ENCODE data around the gene ASTN2. TPM values are rescaled to one million over a fixed set of nuclear protein-coding genes. Genes with fewer than 3 reads are reported as not detected.

Gene ASTN2
- total RNA-seq, 1 donor from 2014 or later: 5.4 TPM

DNA sequence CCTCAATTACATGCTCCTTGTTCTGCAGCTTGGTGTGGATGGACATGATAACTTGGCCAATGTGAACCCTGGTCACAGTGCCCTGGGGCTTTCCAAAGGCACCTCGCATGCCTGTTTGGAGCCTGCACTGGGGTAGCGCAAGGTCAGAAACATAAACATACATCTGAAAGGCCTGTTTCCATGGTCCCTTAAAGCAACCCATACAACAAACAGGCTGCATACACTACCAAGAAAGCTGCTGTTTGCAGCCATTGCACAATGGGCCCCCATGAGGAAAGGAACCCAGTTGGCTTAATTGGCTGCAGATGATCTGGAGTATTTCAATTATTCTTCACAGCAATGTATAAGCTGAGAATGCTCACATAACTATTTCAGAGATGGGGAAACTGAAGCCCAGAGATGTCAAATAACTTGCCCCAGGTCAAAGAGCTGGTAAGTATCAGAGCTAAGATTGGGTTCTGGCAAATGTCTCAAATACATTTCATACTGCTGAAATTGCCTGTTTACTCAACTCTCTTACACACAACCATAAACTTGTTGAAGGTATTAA is 233.9 kb downstream of the ASTN2 start:
- intact Hi-C loops (cut with micrococcal nuclease): no loop called here

- intact Hi-C loops (cut with micrococcal nuclease): no loop called here
Measured at GRCh38 chr9:117178596-117179375, 236.1 kb downstream of the ASTN2 start.

DNA sequence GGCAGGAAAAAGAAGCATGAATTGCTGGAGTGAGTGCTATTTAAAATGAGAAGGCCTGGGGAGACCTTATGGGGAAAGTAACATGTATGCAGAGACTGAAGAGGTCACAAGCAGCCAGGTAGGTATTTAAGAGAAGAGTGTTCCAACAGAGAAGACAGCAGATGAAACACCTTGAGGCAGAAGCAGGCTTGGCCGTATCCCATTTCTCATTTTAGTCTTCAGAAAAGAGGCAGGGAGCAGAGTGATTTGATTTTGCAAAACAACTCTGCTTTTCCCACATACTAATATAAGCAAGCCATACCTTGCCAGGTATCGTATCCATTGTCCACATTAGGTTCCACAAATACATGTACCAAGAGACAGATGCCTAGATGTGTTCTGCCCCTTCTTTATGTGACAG is 244.3 kb downstream of the ASTN2 start:
- intact Hi-C loops (cut with micrococcal nuclease): no loop called here

- intact Hi-C loops (cut with micrococcal nuclease): no loop called here
Measured at GRCh38 chr9:117169089-117169621, 245.7 kb downstream of the ASTN2 start.

GRCh38 chr9:117164512-117164911 is 250.3 kb downstream of the ASTN2 start:
- intact Hi-C loops (cut with micrococcal nuclease): no loop called here

DNA sequence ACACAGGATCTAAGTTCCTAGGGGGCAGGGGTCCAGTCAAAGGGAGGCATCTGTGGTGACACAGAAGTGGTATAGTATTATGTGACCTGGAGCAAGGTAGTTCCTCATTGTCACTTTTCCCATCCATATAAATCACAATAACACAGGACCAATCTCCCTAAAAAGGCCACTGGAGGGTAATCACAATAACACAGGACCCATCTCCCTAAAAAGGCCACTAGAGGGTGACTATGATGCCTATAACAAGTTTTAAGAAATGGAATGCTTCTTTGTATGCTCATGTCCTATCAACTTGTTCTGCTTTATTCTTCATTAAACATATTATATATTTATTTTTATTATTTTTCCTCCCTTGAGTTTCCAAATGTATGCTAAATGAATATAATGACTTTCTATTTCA is 254.6 kb downstream of the ASTN2 start:
- intact Hi-C loops (cut with micrococcal nuclease): no loop called here

DNA sequence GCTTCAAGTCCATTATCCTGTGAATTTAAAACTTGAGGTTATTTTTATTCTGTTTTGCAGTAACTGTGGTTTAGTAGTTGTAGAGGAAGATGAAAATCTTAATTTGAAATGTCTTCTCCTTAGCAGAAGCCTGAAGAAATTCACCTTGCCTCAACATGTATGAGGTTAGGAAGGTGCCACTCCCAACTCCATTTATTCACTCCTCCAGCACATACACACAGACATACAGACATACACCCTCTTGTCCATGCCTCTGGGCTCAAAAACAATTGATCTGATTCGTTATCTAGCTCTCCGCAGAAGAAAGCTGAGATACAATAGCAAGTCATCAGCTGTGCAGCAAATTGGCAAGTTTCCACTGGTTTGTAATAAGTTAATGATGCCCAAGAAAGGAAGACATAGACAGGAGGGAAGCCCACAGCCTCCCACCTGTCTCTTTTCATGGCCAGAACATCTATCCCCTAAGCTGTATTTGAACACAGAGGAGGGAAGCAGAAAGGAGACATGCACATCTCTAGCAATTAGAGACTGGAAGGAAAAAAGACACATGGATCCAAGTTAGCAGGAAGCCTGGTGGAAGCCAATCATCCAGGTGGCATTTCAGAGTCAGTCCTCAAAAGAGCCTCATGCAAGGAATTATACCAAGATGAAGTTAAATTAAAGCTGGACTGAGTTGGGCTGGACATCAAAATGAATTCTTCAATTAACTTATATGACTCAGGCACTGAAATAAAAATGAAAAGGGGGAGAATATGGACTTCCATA is 257.9 kb downstream of the ASTN2 start:
- intact Hi-C loops (cut with micrococcal nuclease): no loop called here

DNA sequence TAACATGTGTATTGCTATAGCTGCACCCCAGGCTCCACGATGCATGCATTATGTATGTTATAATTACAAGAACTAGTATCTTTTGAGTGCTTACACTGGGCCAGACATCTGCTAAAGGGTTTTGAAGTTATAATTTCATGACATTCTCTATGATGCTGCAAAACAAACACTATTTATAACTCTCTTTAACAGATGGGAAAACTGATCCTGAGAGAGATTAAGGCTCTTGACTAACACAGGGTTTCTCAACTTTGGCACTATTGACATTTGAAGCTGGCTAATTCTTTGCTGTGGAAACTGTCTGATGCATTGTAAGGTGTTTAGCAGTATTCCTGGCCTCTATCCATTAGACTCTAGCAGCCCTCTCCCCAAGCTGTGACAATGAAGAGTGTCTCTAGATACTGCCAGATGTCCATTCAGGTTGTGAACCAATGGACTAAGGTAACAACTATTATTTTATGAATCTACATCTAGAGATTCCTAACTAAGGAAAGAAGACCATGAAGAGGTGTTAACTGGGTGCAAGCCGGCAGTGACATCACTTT is 258.6 kb downstream of the ASTN2 start:
- intact Hi-C loops (cut with micrococcal nuclease): no loop called here

GRCh38 chr9:117153021-117153420 is 261.8 kb downstream of the ASTN2 start:
- intact Hi-C loops (cut with micrococcal nuclease): no loop called here

DNA sequence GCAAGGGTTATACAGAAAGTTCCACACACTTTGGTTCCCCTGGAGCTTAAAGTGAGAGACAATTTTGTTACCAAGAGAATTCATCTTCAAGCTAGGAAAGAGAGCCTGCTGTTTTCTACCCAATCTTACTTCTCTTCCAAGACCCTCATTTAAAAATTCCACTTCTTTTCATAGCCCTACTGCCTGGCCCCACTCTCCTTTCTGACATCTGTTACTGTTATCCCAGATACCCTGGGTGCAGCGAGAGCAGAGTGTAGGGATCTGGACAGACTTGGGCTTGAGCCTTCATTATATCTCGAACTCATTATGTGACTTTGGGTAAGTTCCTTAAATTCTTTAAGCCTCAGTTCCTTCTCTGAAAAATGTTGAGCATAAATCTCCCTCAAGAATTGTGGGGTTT is 263.1 kb downstream of the ASTN2 start:
- intact Hi-C loops (cut with micrococcal nuclease): no loop called here

DNA sequence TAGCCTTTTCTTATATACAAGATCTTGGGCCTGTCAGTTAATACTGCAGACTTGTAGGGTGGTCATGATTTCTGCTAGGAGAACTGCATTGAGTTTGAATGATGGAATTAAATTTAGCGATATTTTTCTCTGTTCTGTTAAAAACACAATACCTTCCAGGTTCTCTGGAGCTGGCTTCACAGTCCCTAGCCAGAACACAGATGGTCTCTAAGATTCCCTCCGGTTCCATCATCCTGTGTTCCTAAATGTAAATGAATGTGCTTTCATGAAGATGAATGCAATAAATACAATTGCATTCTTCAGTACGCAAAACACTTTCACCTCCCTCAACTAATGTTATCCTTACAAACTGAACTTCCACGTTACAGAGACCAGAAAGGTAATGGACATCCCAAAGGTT is 264.9 kb downstream of the ASTN2 start:
- intact Hi-C loops (cut with micrococcal nuclease): no loop called here

DNA sequence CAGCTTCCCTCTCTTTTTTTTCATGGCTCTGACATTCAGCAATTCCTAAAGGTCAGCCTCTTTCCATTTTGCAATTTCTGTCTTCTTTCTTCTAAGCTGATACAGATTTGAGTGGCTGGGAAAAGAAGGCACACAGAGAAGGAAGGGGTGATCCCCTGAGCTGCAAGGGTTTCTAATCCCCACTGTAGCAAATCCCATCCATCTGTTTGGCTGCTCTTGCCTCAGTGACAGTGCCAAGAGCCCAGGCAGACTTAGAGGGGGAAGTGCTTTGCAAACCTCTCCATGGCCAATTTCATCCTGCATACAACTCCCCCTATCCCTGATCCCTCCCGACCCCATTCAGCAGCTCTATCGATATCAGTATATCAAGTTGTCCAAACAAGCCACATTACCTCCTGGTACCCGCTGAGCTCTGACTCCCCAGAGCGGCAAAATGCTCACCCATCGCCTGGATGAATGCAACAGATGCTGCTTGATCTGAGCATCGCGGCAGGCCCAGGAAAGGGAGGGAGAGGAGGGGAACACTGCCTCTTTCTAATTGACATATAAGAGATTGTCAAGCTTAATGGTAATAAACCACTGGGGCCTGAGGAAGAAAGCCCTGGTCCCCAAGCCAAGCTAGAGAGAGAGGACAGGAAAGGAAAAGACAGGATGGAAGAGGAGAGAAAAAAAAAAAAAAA is 268.9 kb downstream of the ASTN2 start:
- intact Hi-C loops (cut with micrococcal nuclease): no loop called here

DNA sequence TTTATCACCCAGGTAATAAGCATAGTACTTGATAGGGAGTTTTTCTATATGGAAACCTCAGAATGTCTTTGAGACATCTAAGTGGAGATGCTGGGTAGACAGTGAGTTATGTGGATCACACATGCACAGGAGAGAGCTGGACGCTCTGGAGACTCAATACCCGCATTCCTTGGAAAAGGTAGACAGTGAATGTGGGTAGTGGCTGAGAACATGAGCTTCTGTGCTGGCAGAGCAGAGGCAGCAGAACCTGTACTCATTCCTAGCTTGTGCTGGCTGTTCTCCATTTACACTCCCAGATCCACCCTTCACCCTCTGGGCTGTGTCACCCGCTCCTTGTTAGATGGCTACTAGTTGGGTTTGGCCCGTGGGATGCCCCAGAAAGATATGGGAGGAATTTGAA is 269.8 kb downstream of the ASTN2 start:
- intact Hi-C loops (cut with micrococcal nuclease): no loop called here

- intact Hi-C loops (cut with micrococcal nuclease): no loop called here
Measured at GRCh38 chr9:117138231-117138630, 276.6 kb downstream of the ASTN2 start.

DNA sequence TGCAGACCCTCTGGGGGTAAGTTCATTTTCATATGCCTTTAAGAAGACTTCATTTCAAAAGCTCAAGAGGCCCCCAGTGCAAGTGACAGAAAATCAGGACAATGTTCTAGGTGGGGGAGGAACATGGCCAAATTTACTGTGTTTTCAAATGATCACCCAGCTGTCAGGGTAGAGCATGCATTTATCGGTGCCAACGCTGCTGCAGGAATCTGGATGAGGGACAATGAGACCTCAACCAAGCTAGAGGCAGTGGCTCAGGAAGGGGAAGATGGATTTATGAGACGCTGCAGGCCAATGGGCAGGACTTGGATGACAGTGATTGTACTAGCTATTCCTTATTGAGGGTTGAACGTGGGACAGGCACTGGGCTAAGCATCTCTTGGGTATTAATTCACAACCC is 278.4 kb downstream of the ASTN2 start:
- intact Hi-C loops (cut with micrococcal nuclease): no loop called here

GRCh38 chr9:117135501-117136098 is 279.3 kb downstream of the ASTN2 start:
- intact Hi-C loops (cut with micrococcal nuclease): no loop called here

DNA sequence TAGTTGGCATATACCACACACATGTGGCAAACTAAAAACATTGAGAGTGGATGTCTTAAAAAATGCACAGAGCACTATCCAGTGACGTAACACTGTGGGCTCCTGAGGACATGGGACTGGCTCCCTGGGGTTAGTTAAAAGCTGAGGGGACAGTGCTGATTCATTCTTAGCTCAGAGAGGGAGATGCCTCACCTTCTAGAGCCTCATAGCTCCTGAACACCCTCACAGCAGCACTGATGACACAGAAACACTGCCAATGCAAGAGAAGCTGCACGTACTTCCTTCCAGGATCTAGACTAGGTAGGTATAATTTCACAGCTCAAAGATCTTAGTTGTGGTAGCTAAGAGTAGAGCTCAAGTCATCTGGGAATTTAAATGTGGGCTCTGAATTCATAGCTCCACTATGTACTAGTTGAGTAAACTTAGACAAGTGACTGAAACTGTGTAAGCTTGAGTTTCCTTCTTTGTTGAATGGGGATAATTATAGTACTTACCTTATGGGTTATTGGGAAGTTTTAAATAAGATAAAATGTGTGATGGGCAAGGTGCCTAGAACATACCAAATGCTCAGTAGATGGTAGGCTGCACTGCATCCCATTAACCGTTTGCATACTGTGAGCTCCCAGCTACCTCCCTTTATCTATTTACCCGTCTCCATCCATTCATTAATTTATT is 279.9 kb downstream of the ASTN2 start:
- intact Hi-C loops (cut with micrococcal nuclease): no loop called here

DNA sequence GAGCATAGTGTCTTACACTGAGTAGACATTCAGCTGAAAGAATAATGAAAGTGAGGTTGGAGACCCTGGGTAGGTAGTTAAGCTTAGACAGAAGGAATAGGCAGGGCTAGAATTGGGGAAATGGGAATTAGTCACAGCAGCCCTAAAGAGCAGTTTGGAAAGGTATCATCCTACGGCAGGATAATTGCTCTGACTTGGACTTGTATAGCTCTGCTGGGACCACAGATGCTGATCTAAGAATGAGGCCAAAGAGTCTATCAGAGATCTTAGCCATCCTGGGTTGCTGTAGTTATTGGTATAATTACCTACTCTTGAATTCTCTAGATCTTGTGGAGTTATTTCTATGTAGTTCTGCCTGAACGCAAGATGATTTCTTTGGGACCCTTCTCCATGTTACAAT is 288.0 kb downstream of the ASTN2 start:
- intact Hi-C loops (cut with micrococcal nuclease): no loop called here

DNA sequence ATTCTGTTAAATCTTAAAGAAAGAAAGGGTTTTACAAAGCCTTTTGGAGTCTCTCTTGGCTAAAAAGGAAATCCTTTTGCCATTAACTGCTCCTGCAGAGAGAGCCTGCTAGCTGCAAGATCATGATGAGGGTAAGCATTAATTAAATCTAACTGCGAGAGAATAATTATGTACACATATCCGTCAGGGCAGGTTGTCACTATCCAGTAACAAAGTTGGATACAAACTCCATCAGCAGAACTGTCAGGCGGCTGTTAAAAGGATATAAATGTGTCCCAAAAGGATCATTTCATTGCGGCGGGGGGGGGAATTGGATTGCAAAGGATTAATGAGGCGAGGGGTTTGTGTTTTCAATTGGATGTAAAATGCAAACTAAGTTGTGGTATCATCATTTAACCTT is 289.3 kb downstream of the ASTN2 start:
- intact Hi-C loops (cut with micrococcal nuclease): no loop called here

- intact Hi-C loops (cut with micrococcal nuclease): no loop called here
Measured at GRCh38 chr9:117123729-117124128, 291.1 kb downstream of the ASTN2 start.
